Adrenal gland (tissue), 12 donors: Measurements from ENCODE around the gene CLDN20. TPM values are rescaled to one million over a fixed set of nuclear protein-coding genes. Genes with fewer than 3 reads are reported as not detected.

ENCODE experiments used
- DNase-seq, 7 donors: peaks; one replicate each; pipeline ENCODE4 v3.0.0-alpha.2; 2019 to 2020
- H3K27ac ChIP-seq, 5 donors: fragments of 200-600 bp; sonication (generic) in 4 of 5; 1 replicate in 3 of 5; 2 replicates in 2 of 5; pipeline versions ENCODE4 v1.5.1 to v1.8.0; 2016 to 2020; ENCODE audit warnings: mild to moderate bottlenecking in 1 of 5
- H3K27me3 ChIP-seq: fragments of 200-600 bp; 2 replicates; pipeline ENCODE4 v1.8.0; 2021
- H3K36me3 ChIP-seq, 2 donors: fragments of 200-600 bp; replicated peaks in 1 of 2; 1 replicate in 1 of 2; 2 replicates in 1 of 2; pipeline versions ENCODE4 v1.5.1 to v1.8.0; 2018 to 2022
- H3K4me1 ChIP-seq, 2 donors: fragments of 200-600 bp; replicated peaks in 1 of 2; 1 replicate in 1 of 2; 2 replicates in 1 of 2; pipeline versions ENCODE4 v1.5.1 to v1.8.0; 2018 to 2021
- H3K4me3 ChIP-seq, 4 donors: fragments of 200-600 bp; sonication (generic) in 3 of 4; one replicate each; pipeline ENCODE4 v1.5.1; 2016 to 2018
- H3K9me3 ChIP-seq, 3 donors: fragments of 200-600 bp; sonication (generic) in 1 of 3; replicated peaks in 1 of 3; 1 replicate in 2 of 3; 2 replicates in 1 of 3; pipeline versions ENCODE4 v1.5.1 to v1.8.0; 2016 to 2021
- CTCF ChIP-seq, 6 experiments: fragments of 450-650 bp in 4 of 6; fragments of 200-600 bp in 2 of 6; sonication (generic) in 1 of 6; IDR thresholded peaks; 1 replicate in 5 of 6; 2 replicates in 1 of 6; pipeline versions ENCODE4 v1.5.1 to v1.8.0; 2016 to 2021; ENCODE audit warnings: antibody characterized with exemption in 6 of 6, mild to moderate bottlenecking in 2 of 6, moderate library complexity in 1 of 6
- POLR2A ChIP-seq, 2 donors: fragments of 450-650 bp; IDR thresholded peaks; one replicate each; pipeline ENCODE4 v1.6.1; 2017; ENCODE audit warnings: antibody characterized with exemption in 2 of 2, mild to moderate bottlenecking in 2 of 2, moderate library complexity in 1 of 2
- WGBS, 4 donors: extraction: QIAGEN DNeasy Blood & Tissue Kit in 2 of 4; methylation state at CpG; one replicate each; pipeline versions ENCODE4 v1.1.5 to v1.1.7; 2013 to 2017; 5-methylcytosine and 5-hydroxymethylcytosine counted together
- intact Hi-C, 2 donors: fragments of 100-400 bp; cut with DNase I; formaldehyde crosslinking; loops; one replicate each; pipeline versions ENCODE4 v1.14.1 to v1.15.0; 2022 to 2023
- polyA plus RNA-seq, 3 donors: library from polyadenylated mRNA; stranded (reverse); fragments of 200-250 nt in 2 of 3; fragments of 350-450 nt in 1 of 3; fragmentation: Illumina TruSeq in 1 of 3; extraction: RNeasy Lipid Tissue Mini Kit (QIAGEN cat#74804) in 1 of 3; gene quantifications; one replicate each; pipeline ENCODE4 v1.2.3, GENCODE V29; 2013 to 2014
- total RNA-seq, 9 donors: library from RNA; depleted of rRNA in 4 of 9; stranded (reverse); fragments of >200 nt in 4 of 9; fragments of 120-200 nt in 1 of 9; fragmentation: NEBNext Ultra II Directional in 1 of 9; extraction: Animal tissue kit (Norgen Biotek cat#: 25700) in 1 of 9; gene quantifications; one replicate each; pipeline versions ENCODE4 v1.1.0 to v1.2.4, GENCODE V29; 2013 to 2023
- donor health status: healthy with polysubstance abuse.
- donor health status: Bipolar disorder and iron deficiency.
- donor health status: DM: yes; HTN: yes; CAD: no.
- donor health status: DM: no; HTN: no; CAD: no.
- donor health status: DM: no; HTN: no; CAD: no.
- donor health status: DM: yes; HTN: yes; CAD: no.

CLDN20 gene
- total and polyA plus RNA-seq, 12 donors = not detected

GRCh38 chr6:155306958-155307357 lies 43.1 kb downstream of the CLDN20 start:
- Histone ChIP-seq H3K4me1 (peaks cover 4 to 7% of the 10 kb centered on the region in 2 donors), H3K4me3 (no peak overlapping the region), H3K36me3 (peaks cover 0 to 16% of the 10 kb centered on the region in 2 donors), H3K9me3 (no peaks in the 10 kb centered on the region), H3K27me3 (no peaks in the 10 kb centered on the region), H3K27ac (no peak overlapping the region)
- WGBS, 4 donors = 86 to 100% (median 93%) methylated on average over 2 of the region's 2 CpGs
- DNase-seq = no peak
- intact Hi-C loops = loop anchor here in 1 of 2 donors (10.0 kb wide), 1 partner anchor 132 kb away; no protein-coding TSS in a partner anchor
- TF ChIP-seq POLR2A (IDR thresholded peaks at IDR 0.05) (no peak), CTCF (IDR thresholded peaks at IDR 0.05) (no peak)

GRCh38 chr6:155309150-155309549 lies 45.3 kb downstream of the CLDN20 start:
- intact Hi-C loops = loop anchor here in 1 of 2 donors (10.0 kb wide), 1 partner anchor 134 kb away; no protein-coding TSS in a partner anchor
- peaks cover 0 to 11% of the 10 kb centered on the region in 2 donors for H3K4me1 ChIP-seq
- 82 to 98% (median 96%) methylated on average over 4 of the region's 4 CpGs for WGBS, 4 donors
- no peak overlapping the region for H3K27ac ChIP-seq
- peaks cover 0 to 12% of the 10 kb centered on the region in 2 donors for H3K36me3 ChIP-seq
- H3K9me3 ChIP-seq = no peaks in the 10 kb centered on the region
- DNase-seq = no peak
- no peak overlapping the region for H3K4me3 ChIP-seq
- H3K27me3 ChIP-seq = no peaks in the 10 kb centered on the region
- TF ChIP-seq CTCF (IDR thresholded peaks at IDR 0.05) (no peak), POLR2A (IDR thresholded peaks at IDR 0.05) (no peak)

DNA sequence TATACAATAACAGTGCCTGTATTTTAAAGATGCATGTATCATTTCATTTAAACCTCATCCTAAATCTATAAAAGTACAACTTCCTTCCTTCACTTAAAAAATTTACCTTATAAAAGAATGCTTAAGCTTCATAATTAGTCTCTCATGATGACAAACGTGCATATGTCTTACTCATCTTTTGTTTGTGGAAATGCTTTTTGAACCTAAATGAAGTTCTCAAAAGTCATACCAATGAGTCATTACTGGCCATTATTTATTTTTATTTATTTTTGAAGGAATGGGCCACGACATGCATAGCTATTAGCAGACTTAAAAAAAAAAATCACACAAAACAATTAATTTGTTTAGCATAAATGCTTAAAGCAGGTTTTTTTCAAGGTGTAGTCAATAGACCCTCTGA lies 46.8 kb downstream of the CLDN20 start:
- Histone ChIP-seq H3K27me3 (no peaks in the 10 kb centered on the region), H3K27ac (no peak overlapping the region), H3K4me1 (peaks cover 0 to 18% of the 10 kb centered on the region in 2 donors), H3K36me3 (peaks cover 0 to 11% of the 10 kb centered on the region in 2 donors), H3K9me3 (no peaks in the 10 kb centered on the region), H3K4me3 (no peak overlapping the region)
- no peak for DNase-seq
- WGBS, 4 donors = 34 to 50% (median 43%) methylated on average over 2 of the region's 2 CpGs
- TF ChIP-seq CTCF (IDR thresholded peaks at IDR 0.05) (no peak), POLR2A (IDR thresholded peaks at IDR 0.05) (no peak)
- intact Hi-C loops = loop anchor here in 1 of 2 donors (10.0 kb wide), 1 partner anchor 136 kb away; no protein-coding TSS in a partner anchor

- no peak overlapping the region for H3K27ac ChIP-seq
Measured at GRCh38 chr6:155311086-155311485, 47.3 kb downstream of the CLDN20 start.

More at GRCh38 chr6:155311086-155311485, 47.3 kb downstream of the CLDN20 start:
- intact Hi-C loops = loop anchor here in 1 of 2 donors (10.0 kb wide), 1 partner anchor 136 kb away; no protein-coding TSS in a partner anchor
- no peaks in the 10 kb centered on the region for H3K27me3 ChIP-seq
- TF ChIP-seq CTCF (IDR thresholded peaks at IDR 0.05) (no peak), POLR2A (IDR thresholded peaks at IDR 0.05) (no peak)
- H3K9me3 ChIP-seq = no peaks in the 10 kb centered on the region
- no peak overlapping the region for H3K4me3 ChIP-seq
- WGBS, 4 donors = 42 to 69% (median 59%) methylated on average over 6 of the region's 6 CpGs
- no peak for DNase-seq
- H3K36me3 ChIP-seq = peaks cover 0 to 11% of the 10 kb centered on the region in 2 donors
- peaks cover 0 to 23% of the 10 kb centered on the region in 2 donors for H3K4me1 ChIP-seq
